IMR-90 (cell line): ENCODE results near the gene SPRR4. TPM values are rescaled to one million over a fixed set of nuclear protein-coding genes. Genes with fewer than 3 reads are reported as not detected.

Experiments used
- ATAC-seq: fragments of 200-7000 bp; cut with Tn5 transposase; 2 replicates; pipeline ENCODE4 v1.9.1; 2020; ENCODE audit warnings: low read depth, mild to moderate bottlenecking, moderate library complexity
- BruUV-seq: library from RNA; stranded (reverse); fragments of 400-500 nt; replicated peaks from 2 replicates; lab custom pipeline; 2021; lab: Mats Ljungman, UMichigan
- CTCF ChIA-PET: fragments of 300-600 bp; formaldehyde crosslinking; extraction: SDS; loops from one replicate; lab custom pipeline; 2021; ENCODE audit warnings: antibody characterized with exemption; lab: Yijun Ruan, JAX
- POLR2A ChIA-PET: fragments of 300-600 bp; sonication (Branson Sonifier 250); formaldehyde crosslinking; loops from one replicate; lab custom pipeline; 2022; ENCODE audit warnings: antibody characterized with exemption; ENCODE audit not compliant: unreplicated experiment; lab: Charles Lee
- DNase-seq: peaks from one replicate; pipeline ENCODE4 v3.0.0; 2013
- H2AFZ ChIP-seq: replicated peaks from 2 replicates; pipeline ENCODE3; 2013; ENCODE audit warnings: low read length, mild to moderate bottlenecking; ENCODE audit not compliant: poor library complexity
- H2AK5ac ChIP-seq: 2 replicates; pipeline ENCODE4 v1.6.1; 2013; ENCODE audit warnings: low read depth, low read length, inconsistent platforms
- H2AK9ac ChIP-seq: replicated peaks from 2 replicates; pipeline ENCODE3; 2013; ENCODE audit warnings: mild to moderate bottlenecking, low read depth, low read length, moderate library complexity; ENCODE audit not compliant: poor library complexity
- H2BK120ac ChIP-seq: 2 replicates; pipeline ENCODE4 v1.6.1; 2013; ENCODE audit warnings: low read depth, low read length, inconsistent platforms
- H2BK15ac ChIP-seq: 3 replicates; pipeline ENCODE4 v1.6.1; 2013; ENCODE audit warnings: low read depth, low read length, inconsistent platforms
- H2BK20ac ChIP-seq: 2 replicates; pipeline ENCODE4 v1.6.1; 2013; ENCODE audit warnings: low read depth, mild to moderate bottlenecking, inconsistent platforms, low read length, moderate library complexity
- H2BK5ac ChIP-seq: 2 replicates; pipeline ENCODE4 v1.6.1; 2013; ENCODE audit warnings: mild to moderate bottlenecking, low read depth, low read length, inconsistent platforms; ENCODE audit not compliant: poor library complexity, severe bottlenecking
- H3K14ac ChIP-seq: replicated peaks from 2 replicates; pipeline ENCODE4 v1.6.1; 2013; ENCODE audit warnings: low read depth, low read length, inconsistent platforms
- H3K18ac ChIP-seq: 2 replicates; pipeline ENCODE4 v1.6.1; 2013; ENCODE audit warnings: low read depth, low read length, control low read depth
- H3K23ac ChIP-seq: 2 replicates; pipeline ENCODE4 v1.6.1; 2013; ENCODE audit warnings: low read depth, low read length, inconsistent platforms
- H3K27ac ChIP-seq: 2 replicates; pipeline ENCODE4 v1.5.1; 2013; ENCODE audit warnings: mild to moderate bottlenecking, control low read depth, low read length; ENCODE audit not compliant: insufficient read depth
- H3K27me3 ChIP-seq: 2 replicates; pipeline ENCODE4 v1.6.1; 2013; ENCODE audit warnings: low read length; ENCODE audit not compliant: control insufficient read depth, insufficient read depth
- H3K36me3 ChIP-seq: 2 replicates; pipeline ENCODE4 v1.6.1; 2013; ENCODE audit warnings: low read length, mixed read lengths; ENCODE audit not compliant: control insufficient read depth, insufficient read depth
- H3K4ac ChIP-seq: 2 replicates; pipeline ENCODE4 v1.6.1; 2013; ENCODE audit warnings: low read depth, low read length, inconsistent platforms
- H3K4me1 ChIP-seq: 2 replicates; pipeline ENCODE4 v1.6.1; 2013; ENCODE audit warnings: low read length, mixed read lengths; ENCODE audit not compliant: control insufficient read depth, insufficient read depth
- H3K4me2 ChIP-seq: 2 replicates; pipeline ENCODE4 v1.6.1; 2013; ENCODE audit warnings: low read depth, mild to moderate bottlenecking, control low read depth, low read length, moderate library complexity
- H3K4me3 ChIP-seq: 2 replicates; pipeline ENCODE4 v1.5.1; 2013; ENCODE audit warnings: low read depth, mild to moderate bottlenecking, control low read depth, low read length, moderate library complexity; ENCODE audit not compliant: insufficient read depth
- H3K56ac ChIP-seq: 2 replicates; pipeline ENCODE4 v1.6.1; 2013; ENCODE audit warnings: low read length, inconsistent platforms; ENCODE audit not compliant: insufficient read depth; ENCODE audit errors: extremely low read depth
- H3K79me1 ChIP-seq, 2 experiments: 2 replicates each; pipeline ENCODE4 v1.6.1; 2013; ENCODE audit warnings: low read length in 2 of 2, inconsistent platforms in 1 of 2, low read depth in 1 of 2
- H3K9ac ChIP-seq: 2 replicates; pipeline ENCODE4 v1.6.1; 2013; ENCODE audit warnings: low read depth, low read length, control low read depth
- H3K9me1 ChIP-seq: 2 replicates; pipeline ENCODE4 v1.6.1; 2013; ENCODE audit warnings: low read length, inconsistent platforms; ENCODE audit not compliant: insufficient read depth
- H3K9me3 ChIP-seq: 2 replicates; pipeline ENCODE4 v1.6.1; 2013; ENCODE audit warnings: low read length; ENCODE audit not compliant: control insufficient read depth, insufficient read depth
- H4K20me1 ChIP-seq: 2 replicates; pipeline ENCODE4 v1.6.1; 2013; ENCODE audit warnings: low read length, inconsistent platforms; ENCODE audit not compliant: insufficient read depth
- H4K5ac ChIP-seq: 2 replicates; pipeline ENCODE4 v1.6.1; 2013; ENCODE audit warnings: mild to moderate bottlenecking, low read depth, low read length, control low read depth
- H4K8ac ChIP-seq, 2 experiments: 2 replicates each; pipeline ENCODE4 v1.6.1; 2013; ENCODE audit warnings: low read depth in 2 of 2, low read length in 2 of 2, control low read depth in 1 of 2, inconsistent platforms in 1 of 2
- H4K91ac ChIP-seq: 2 replicates; pipeline ENCODE4 v1.6.1; 2013; ENCODE audit warnings: low read depth, low read length, inconsistent platforms; ENCODE audit not compliant: insufficient read depth
- BHLHE40 ChIP-seq: fragments of 150-350 bp; IDR thresholded peaks from 2 replicates; pipeline ENCODE4 v1.6.1; 2016; ENCODE audit warnings: mild to moderate bottlenecking, low read depth, low read length
- CEBPB ChIP-seq: IDR thresholded peaks from 2 replicates; pipeline ENCODE4 v1.6.1; 2012; ENCODE audit warnings: low read depth, low read length, improper control_type of control experiment
- CHD1 ChIP-seq: IDR thresholded peaks from 2 replicates; pipeline ENCODE4 v1.6.1; 2012; ENCODE audit warnings: low read depth, low read length, improper control_type of control experiment
- ELK1 ChIP-seq: fragments of 150-350 bp; IDR thresholded peaks from 2 replicates; pipeline ENCODE4 v1.6.1; 2016; ENCODE audit warnings: low read depth, mild to moderate bottlenecking, low read length, moderate library complexity, borderline replicate concordance
- FOS ChIP-seq: fragments of 150-350 bp; IDR thresholded peaks from 2 replicates; pipeline ENCODE4 v1.6.1; 2016; ENCODE audit warnings: low read depth, low read length
- MAZ ChIP-seq: IDR thresholded peaks from 2 replicates; pipeline ENCODE4 v1.6.1; 2012; ENCODE audit warnings: low read depth, mild to moderate bottlenecking, low read length, improper control_type of control experiment, moderate library complexity, borderline replicate concordance
- MXI1 ChIP-seq: IDR thresholded peaks from 2 replicates; pipeline ENCODE4 v1.6.1; 2012; ENCODE audit warnings: low read depth, mild to moderate bottlenecking, low read length, moderate library complexity, borderline replicate concordance
- NFE2L2 ChIP-seq: fragments of 150-350 bp; IDR thresholded peaks from 2 replicates; pipeline ENCODE4 v1.6.1; 2016; ENCODE audit warnings: low read depth, mild to moderate bottlenecking, low read length
- RCOR1 ChIP-seq: IDR thresholded peaks from 2 replicates; pipeline ENCODE4 v1.6.1; 2012; ENCODE audit warnings: mild to moderate bottlenecking, low read length, improper control_type of control experiment; ENCODE audit not compliant: insufficient replicate concordance
- SMC3 ChIP-seq: fragments of 150-350 bp; IDR thresholded peaks from 2 replicates; pipeline ENCODE4 v1.6.1; 2016; ENCODE audit warnings: low read depth, mild to moderate bottlenecking, antibody characterized with exemption, low read length, moderate library complexity
- USF2 ChIP-seq: fragments of 150-350 bp; IDR thresholded peaks from 2 replicates; pipeline ENCODE4 v1.6.1; 2017; ENCODE audit warnings: mild to moderate bottlenecking, antibody characterized with exemption, low read length, low read depth
- WGBS, 2 experiments: methylation state at CpG; one replicate each; pipeline versions ENCODE4 v1.1.5 to v1.1.7; 2013; ENCODE audit warnings: missing lambda C conversion rate in 2 of 2; ENCODE audit not compliant: insufficient read length in 1 of 2; ENCODE audit errors: extremely low coverage in 2 of 2; 5-methylcytosine and 5-hydroxymethylcytosine counted together
- dilution Hi-C: fragments of 300-500 bp; cut with HindIII; formaldehyde crosslinking; loops from one replicate; pipeline ENCODE4 v1.14.3; 2018; ENCODE audit warnings: low sequenced_read_pairs; ENCODE audit not compliant: unreplicated experiment
- in situ Hi-C: fragments of 300-500 bp; cut with MboI; formaldehyde crosslinking; loops from 3 replicates; pipeline ENCODE4 v1.14.3; 2019; ENCODE audit warnings: low sequenced_read_pairs, inconsistent platforms, mixed read lengths
- intact Hi-C: fragments of 100-400 bp; cut with micrococcal nuclease; formaldehyde crosslinking; loops from 2 replicates; pipeline ENCODE4 v1.10.0; 2022
- polyA plus RNA-seq, 3 experiments: library from polyadenylated mRNA; depleted of rRNA; stranded (reverse); fragments of >200 nt; gene quantifications; 2 replicates each; pipeline ENCODE4 v1.2.3, GENCODE V29; 2012; ENCODE audit warnings: low replicate concordance in 1 of 3
- total RNA-seq: library from RNA; depleted of rRNA; stranded (reverse); fragments of >200 nt; gene quantifications from 2 replicates; pipeline ENCODE4 v1.2.3, GENCODE V29; 2012

Gene SPRR4
- total and polyA plus RNA-seq, 2 of the 4 experiments (the other 2 are of a cell fraction), result not detected

- H3K18ac ChIP-seq, result no peak overlapping the region
- no peak overlapping the region for H3K14ac ChIP-seq
- no peaks in the 10 kb centered on the region for H3K9me1 ChIP-seq
- H4K8ac ChIP-seq, result no peak overlapping the region
- H3K4me2 ChIP-seq, result no peak overlapping the region
- ChIA-PET POLR2A (no interaction called here), CTCF (no interaction called here)
- dilution Hi-C loops, result no loop called here
- in situ Hi-C loops, result no loop called here
- TF ChIP-seq RCOR1 (no peak), CEBPB (no peak), FOS (no peak), MAZ (no peak), SMC3 (no peak), CHD1 (no peak), USF2 (no peak), BHLHE40 (no peak), MXI1 (no peak), ELK1 (no peak), NFE2L2 (no peak)
- H4K5ac ChIP-seq, result no peak overlapping the region
- no peak overlapping the region for H2BK15ac ChIP-seq
- no peak overlapping the region for H4K91ac ChIP-seq
- no peaks in the 10 kb centered on the region; the same call in 1 of the 2 replicates for H3K9me3 ChIP-seq
- H3K36me3 ChIP-seq, result no peaks in the 10 kb centered on the region
- no peak overlapping the region for H2AK5ac ChIP-seq
- BruUV-seq, result no TSS peak
- H3K79me1 ChIP-seq, result no peaks in the 10 kb centered on the region
- ATAC-seq (no peak), DNase-seq (no peak)
- H2BK20ac ChIP-seq, result no peak overlapping the region
- no peak overlapping the region for H2AFZ ChIP-seq
- no peak overlapping the region for H3K23ac ChIP-seq
- H2AK9ac ChIP-seq, result no peak overlapping the region
- no peak overlapping the region for H3K9ac ChIP-seq
- H3K4ac ChIP-seq, result no peak overlapping the region
- H2BK5ac ChIP-seq, result no peak overlapping the region
- intact Hi-C loops, result no loop called here
- no peaks in the 10 kb centered on the region for H3K27me3 ChIP-seq
- no peak overlapping the region for H3K56ac ChIP-seq
- no peaks in the 10 kb centered on the region for H4K20me1 ChIP-seq
- H2BK120ac ChIP-seq, result no peak overlapping the region
- WGBS, 2 experiments, result 28% methylated on average over 5 of the region's 8 CpGs; no CpG with 5 or more reads in 1 of the 2 experiments
- H3K4me3 ChIP-seq, result no peak overlapping the region
- no peak overlapping the region for H3K27ac ChIP-seq
- H3K4me1 ChIP-seq, result no peaks in the 10 kb centered on the region
Observed at GRCh38 chr1:152941037-152941711, 29.3 kb upstream of the SPRR4 start.
